Measurements from ENCODE around the gene CARS2. TPM values are rescaled to one million over a fixed set of nuclear protein-coding genes. Genes with fewer than 3 reads are reported as not detected.

Gene CARS2
- total RNA-seq, 1 experiment from 2014 or later = 41.9 TPM

DNA sequence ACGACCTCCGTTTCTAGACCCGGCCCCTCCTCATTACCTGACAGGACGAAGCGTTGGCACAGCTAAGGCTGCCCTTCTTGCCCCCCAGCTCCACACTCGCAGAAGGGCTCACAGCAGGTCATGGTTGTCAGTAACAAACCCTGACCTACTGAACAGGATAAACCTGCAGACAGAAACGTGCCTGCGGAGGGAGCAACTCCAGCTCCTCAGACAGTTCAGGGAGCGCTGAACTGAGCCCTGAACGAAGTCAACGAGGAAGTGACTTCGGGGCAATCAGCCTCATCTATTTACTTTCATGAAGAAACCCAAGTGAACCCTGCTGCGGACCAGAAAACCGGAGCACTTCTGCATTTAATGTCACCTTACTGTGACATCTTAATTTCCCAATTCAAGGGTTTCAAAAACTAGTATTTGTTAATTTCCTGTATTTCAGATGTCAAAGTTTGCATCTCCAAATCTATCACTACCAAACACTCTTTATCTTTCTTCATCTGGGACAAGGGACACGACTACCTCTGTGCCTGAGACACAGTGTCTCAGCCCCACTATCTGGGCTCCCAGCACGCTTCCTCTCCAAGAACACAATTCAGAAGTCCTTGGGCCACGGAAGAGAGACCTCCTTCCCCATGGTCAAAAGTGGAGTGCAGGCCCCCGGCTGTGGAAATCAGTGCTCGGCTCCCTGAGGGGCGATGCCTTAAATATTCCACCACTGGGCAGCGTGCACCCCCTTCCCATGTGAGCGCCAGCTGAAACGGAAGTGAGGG lies 40.2 kb downstream of the CARS2 start:
- Histone ChIP-seq H2BK120ac (ENCODE audit: low read depth, low read length, poor library complexity, severe bottlenecking) (no peak overlapping the region), H3K9ac (ENCODE audit: extremely low read depth, insufficient read length, low read length) (no peak overlapping the region), H3K14ac (ENCODE audit: insufficient read depth, low read length) (no peak overlapping the region; the same call in 1 of the 2 replicates), H4K20me1 (ENCODE audit: control insufficient read depth, insufficient read depth, insufficient read length) (no peaks in the 10 kb centered on the region), H2BK20ac (ENCODE audit: low read depth, low read length, poor library complexity, severe bottlenecking) (no peak overlapping the region), H3K79me1 (ENCODE audit: insufficient read depth, low read depth, low read length, poor library complexity, severe bottlenecking) (no peaks in the 10 kb centered on the region), H3K9me3 (ENCODE audit: control insufficient read depth, low read depth, low read length) (peaks cover 9% of the 10 kb centered on the region), H3K27me3 (ENCODE audit: insufficient read depth, low read length) (no peaks in the 10 kb centered on the region), H3K23me2 (ENCODE audit: insufficient read length, low read depth, low read length, poor library complexity, severe bottlenecking) (no peaks in the 10 kb centered on the region), H3K23ac (ENCODE audit: insufficient read length, low read depth, low read length) (no peak overlapping the region), H4K5ac (ENCODE audit: insufficient read length, low read depth, low read length) (no peak overlapping the region), H4K91ac (ENCODE audit: insufficient read length, low read depth, low read length) (no peak overlapping the region), H3K18ac (ENCODE audit: insufficient read length, low read depth, low read length) (no peak overlapping the region), H3K79me2 (ENCODE audit: insufficient read depth, low read length) (no peaks in the 10 kb centered on the region), H3K27ac (ENCODE audit: insufficient read length, low read depth, low read length) (no peak overlapping the region), H2AK5ac (ENCODE audit: insufficient read length, low read length) (no peak overlapping the region), H3K4me1 (ENCODE audit: insufficient read depth, low read length) (no peaks in the 10 kb centered on the region), H4K8ac (replicated peaks; ENCODE audit: insufficient read length, low read depth, low read length) (no peak overlapping the region), H2BK12ac (ENCODE audit: insufficient read length, low read depth, low read length) (no peak overlapping the region), H3K56ac (ENCODE audit: insufficient read length, low read depth, low read length) (no peak overlapping the region), H2BK15ac (ENCODE audit: low read depth, low read length) (no peak overlapping the region), H2AFZ (ENCODE audit: low read length) (no peak overlapping the region), H3K4me2 (ENCODE audit: insufficient read depth, insufficient read length, low read length) (no peak overlapping the region), H3K4ac (ENCODE audit: low read depth, low read length) (no peak overlapping the region), H3T11ph (ENCODE audit: low read length) (no peak overlapping the region), H2BK5ac (ENCODE audit: insufficient read length, low read length) (no peak overlapping the region)
- no CpG with 5 or more reads among the region's 23 CpGs for WGBS (ENCODE audit: extremely low coverage, insufficient read length, low lambda C conversion rate)
- no peak for DNase-seq
- Mint-ChIP-seq H3K9me3 (peaks cover 32 to 33% of the 10 kb centered on the region in 2 experiments), H3K27me3 (ENCODE audit: low read depth) (no peaks in the 10 kb centered on the region), H3K27ac (peak overlapping the region in 2 of 3 experiments; percentile 49 to 85; a peak in 4 of 7 replicates), H3K4me3 (no peak overlapping the region), H3K36me3 (ENCODE audit: insufficient read depth in 1 of 3, low read depth in 3 of 3) (peaks cover 74 to 92% (median 90%) of the 10 kb centered on the region in 3 experiments), H3K4me1 (peaks cover 3% of the 10 kb centered on the region in 2 experiments; a peak in 2 of 4 replicates)
- TF ChIP-seq, protein P1, sequence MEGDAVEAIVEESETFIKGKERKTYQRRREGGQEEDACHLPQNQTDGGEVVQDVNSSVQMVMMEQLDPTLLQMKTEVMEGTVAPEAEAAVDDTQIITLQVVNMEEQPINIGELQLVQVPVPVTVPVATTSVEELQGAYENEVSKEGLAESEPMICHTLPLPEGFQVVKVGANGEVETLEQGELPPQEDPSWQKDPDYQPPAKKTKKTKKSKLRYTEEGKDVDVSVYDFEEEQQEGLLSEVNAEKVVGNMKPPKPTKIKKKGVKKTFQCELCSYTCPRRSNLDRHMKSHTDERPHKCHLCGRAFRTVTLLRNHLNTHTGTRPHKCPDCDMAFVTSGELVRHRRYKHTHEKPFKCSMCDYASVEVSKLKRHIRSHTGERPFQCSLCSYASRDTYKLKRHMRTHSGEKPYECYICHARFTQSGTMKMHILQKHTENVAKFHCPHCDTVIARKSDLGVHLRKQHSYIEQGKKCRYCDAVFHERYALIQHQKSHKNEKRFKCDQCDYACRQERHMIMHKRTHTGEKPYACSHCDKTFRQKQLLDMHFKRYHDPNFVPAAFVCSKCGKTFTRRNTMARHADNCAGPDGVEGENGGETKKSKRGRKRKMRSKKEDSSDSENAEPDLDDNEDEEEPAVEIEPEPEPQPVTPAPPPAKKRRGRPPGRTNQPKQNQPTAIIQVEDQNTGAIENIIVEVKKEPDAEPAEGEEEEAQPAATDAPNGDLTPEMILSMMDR (conservative IDR thresholded peaks at IDR 0.05) = no peak
